GM21737 (cell line): ENCODE data around the gene ZNF12.
"Not testable (repeated sequence)": the region's sequence is repeated elsewhere in the genome, so short reads cannot be mapped to it uniquely, and the experiment has no call there.

ENCODE experiments used
- ATAC-seq: cut with Tn5 transposase; IDR thresholded peaks from one replicate; pipeline ENCODE4 v1.9.1; 2021; ENCODE audit warnings: mild to moderate bottlenecking, moderate library complexity; ENCODE audit not compliant: unreplicated experiment

Gene ZNF12

GRCh38 chr7:6700793-6701192 is 6.0 kb downstream of the ZNF12 start:
- no peak for ATAC-seq

- no peak for ATAC-seq
Observed at GRCh38 chr7:6691609-6692106, 15.1 kb downstream of the ZNF12 start.

GRCh38 chr7:6691103-6691502 is 15.6 kb downstream of the ZNF12 start:
- no peak for ATAC-seq

- ATAC-seq: no peak
Observed at GRCh38 chr7:6680146-6680545, 26.6 kb downstream of the ZNF12 start.

GRCh38 chr7:6675807-6676405 is 30.8 kb downstream of the ZNF12 start:
- ATAC-seq: no peak

GRCh38 chr7:6670851-6671250 is 35.9 kb downstream of the ZNF12 start:
- not testable (repeated sequence) for ATAC-seq

GRCh38 chr7:6658618-6659345 is 48.0 kb downstream of the ZNF12 start:
- no peak for ATAC-seq

- no peak for ATAC-seq
Observed at GRCh38 chr7:6656413-6656812, 50.3 kb downstream of the ZNF12 start.

- ATAC-seq: no peak
Observed at GRCh38 chr7:6655636-6656385, 50.9 kb downstream of the ZNF12 start.

- ATAC-seq: no peak
Observed at GRCh38 chr7:6654842-6655610, 51.7 kb downstream of the ZNF12 start.

- no peak for ATAC-seq
Observed at GRCh38 chr7:6654113-6654841, 52.5 kb downstream of the ZNF12 start.

- no peak for ATAC-seq
Observed at GRCh38 chr7:6653071-6654003, 53.4 kb downstream of the ZNF12 start.

GRCh38 chr7:6652446-6653011 is 54.2 kb downstream of the ZNF12 start:
- ATAC-seq: no peak

GRCh38 chr7:6651851-6652445 is 54.8 kb downstream of the ZNF12 start:
- no peak for ATAC-seq

GRCh38 chr7:6650521-6651011 is 56.2 kb downstream of the ZNF12 start:
- ATAC-seq: no peak

GRCh38 chr7:6650086-6650485 is 56.7 kb downstream of the ZNF12 start:
- no peak for ATAC-seq

GRCh38 chr7:6649241-6649961 is 57.3 kb downstream of the ZNF12 start:
- ATAC-seq: no peak

- ATAC-seq: no peak
Observed at GRCh38 chr7:6648815-6649104, 58.0 kb downstream of the ZNF12 start.
